IMR-90 (cell line): ENCODE results near the gene CD38.

Source experiments
- BHLHE40 ChIP-seq: fragments of 150-350 bp; IDR thresholded peaks from 2 replicates; pipeline ENCODE4 v1.6.1; 2016; ENCODE audit warnings: mild to moderate bottlenecking, low read depth, low read length
- CHD1 ChIP-seq: IDR thresholded peaks from 2 replicates; pipeline ENCODE4 v1.6.1; 2012; ENCODE audit warnings: low read depth, low read length, improper control_type of control experiment
- CTCF ChIP-seq: conservative IDR thresholded peaks from 2 replicates; pipeline ENCODE4 v1.5.1; 2012; ENCODE audit warnings: mild to moderate bottlenecking, low read depth, low read length, improper control_type of control experiment
- ELK1 ChIP-seq: fragments of 150-350 bp; IDR thresholded peaks from 2 replicates; pipeline ENCODE4 v1.6.1; 2016; ENCODE audit warnings: low read depth, mild to moderate bottlenecking, low read length, moderate library complexity, borderline replicate concordance
- FOS ChIP-seq: fragments of 150-350 bp; IDR thresholded peaks from 2 replicates; pipeline ENCODE4 v1.6.1; 2016; ENCODE audit warnings: low read depth, low read length
- MAFK ChIP-seq: IDR thresholded peaks from 2 replicates; pipeline ENCODE4 v1.6.1; 2012; ENCODE audit warnings: low read depth, low read length, improper control_type of control experiment
- MAZ ChIP-seq: IDR thresholded peaks from 2 replicates; pipeline ENCODE4 v1.6.1; 2012; ENCODE audit warnings: low read depth, mild to moderate bottlenecking, low read length, improper control_type of control experiment, moderate library complexity, borderline replicate concordance
- MXI1 ChIP-seq: IDR thresholded peaks from 2 replicates; pipeline ENCODE4 v1.6.1; 2012; ENCODE audit warnings: low read depth, mild to moderate bottlenecking, low read length, moderate library complexity, borderline replicate concordance
- POLR2A ChIP-seq: IDR thresholded peaks from 2 replicates; pipeline ENCODE4 v1.6.1; 2012; ENCODE audit warnings: mild to moderate bottlenecking, low read depth, low read length
- RAD21 ChIP-seq: IDR thresholded peaks from 2 replicates; pipeline ENCODE4 v1.6.1; 2012; ENCODE audit warnings: low read length, improper control_type of control experiment
- RCOR1 ChIP-seq: IDR thresholded peaks from 2 replicates; pipeline ENCODE4 v1.6.1; 2012; ENCODE audit warnings: mild to moderate bottlenecking, low read length, improper control_type of control experiment; ENCODE audit not compliant: insufficient replicate concordance
- RFX5 ChIP-seq: IDR thresholded peaks from 2 replicates; pipeline ENCODE4 v1.8.0; 2012; ENCODE audit warnings: low read depth, mild to moderate bottlenecking, low read length, moderate library complexity
- SMC3 ChIP-seq: fragments of 150-350 bp; IDR thresholded peaks from 2 replicates; pipeline ENCODE4 v1.6.1; 2016; ENCODE audit warnings: low read depth, mild to moderate bottlenecking, antibody characterized with exemption, low read length, moderate library complexity

GRCh38 chr4:15875663-15876460 is 97.7 kb downstream of the CD38 start:
- TF ChIP-seq CTCF, result no peak
- no peak for TF ChIP-seq MXI1
- no peak for TF ChIP-seq POLR2A
- TF ChIP-seq ELK1, result no peak
- TF ChIP-seq RAD21, result no peak
- no peak for TF ChIP-seq BHLHE40
- TF ChIP-seq SMC3, result no peak
- no peak for TF ChIP-seq MAFK
- TF ChIP-seq RFX5, result no peak
- no peak for TF ChIP-seq CHD1
- TF ChIP-seq MAZ, result no peak
- no peak for TF ChIP-seq RCOR1
- TF ChIP-seq FOS, result no peak
